ENCODE data around the gene ARHGEF28. TPM values are rescaled to one million over a fixed set of nuclear protein-coding genes. Genes with fewer than 3 reads are reported as not detected.
A peak's percentile ranks its signal among the peaks of the same experiment; 100 is the strongest.

Gene ARHGEF28
- total and polyA plus RNA-seq, 2 of the 13 experiments (the other 11 are each of a cell fraction or from before 2014, with no cell fraction given): 17.4 to 34.1 TPM

GRCh38 chr5:73763300-73764032 lies 137.5 kb downstream of the ARHGEF28 start:
- Histone ChIP-seq H3K9me3 (ENCODE audit: low read length) (no peaks in the 10 kb centered on the region), H3K27ac (ENCODE audit: extremely low read length, insufficient read depth, low read length) (peak overlapping the region; percentile 66), H3K4me1 (ENCODE audit: insufficient read depth, low read length) (peaks cover 46% of the 10 kb centered on the region), H3K79me2 (ENCODE audit: insufficient read depth, low read length) (no peaks in the 10 kb centered on the region), H2AFZ (ENCODE audit: low read length) (no peak overlapping the region), H3K4me3 (replicated peaks in 1 of 3; ENCODE audit: insufficient read depth in 1 of 3, low read depth in 2 of 3, low read length in 3 of 3) (no peak overlapping the region), H3K36me3 (replicated peaks in 1 of 2; ENCODE audit: control insufficient read depth in 1 of 2, insufficient read depth in 2 of 2, low read length in 2 of 2) (no peaks in the 10 kb centered on the region; a peak in 1 of 5 replicates), H3K9ac (ENCODE audit: insufficient read depth, low read depth, low read length) (peak overlapping the region; percentile 19; the same call in 1 of the 2 replicates), H3K4me2 (ENCODE audit: low read depth, low read length) (peak overlapping the region; percentile 49), H3K27me3 (ENCODE audit: control insufficient read depth in 1 of 2, insufficient read depth in 2 of 2, low read length in 2 of 2) (no peaks in the 10 kb centered on the region), H4K20me1 (ENCODE audit: insufficient read depth, low read length) (no peaks in the 10 kb centered on the region)
- ChIA-PET POLR2A (interaction anchor here (0.6 to 1.5 kb wide), 5 partner anchors 14 to 138 kb away, joined by 3 to 4 read pairs (median 3); no protein-coding TSS in a partner anchor), CTCF (ENCODE audit: low intra/inter-chr PET ratio, low total read pairs) (no interaction called here)
- no TSS peak for BruUV-seq (replicated peaks)
- intact Hi-C loops (cut with micrococcal nuclease; ENCODE audit: unreplicated experiment) (loop anchor here (5.0 kb wide), 1 partner anchor 36 kb away; no protein-coding TSS in a partner anchor), in situ Hi-C loops (cut with HindIII; ENCODE audit: extremely low pct_ligation_motif_present, low pct_unique_long_range_greater_than_20kb) (no loop called here)
- 42% methylated on average over 7 of the region's 7 CpGs for WGBS (ENCODE audit: low lambda C conversion rate)
- peak; percentile 86 for ATAC-seq
- peak; percentile 88 for DNase-seq (ENCODE audit: low spot score)
- FAIRE-seq: peak; percentile 67
- no peak for TF ChIP-seq MLXIP (CRISPR knock-in tag; IDR thresholded peaks at IDR 0.05; ENCODE audit: borderline replicate concordance)
- TF ChIP-seq HNRNPL (IDR thresholded peaks at IDR 0.05; ENCODE audit: low read depth, low read length): no peak
- TF ChIP-seq NR2F1 (CRISPR knock-in tag; IDR thresholded peaks at IDR 0.05): peak in 1 of 2 experiments; percentile 38; a peak in 1 of 4 replicates
- TF ChIP-seq TFAP4 (IDR thresholded peaks at IDR 0.05; ENCODE audit: borderline replicate concordance, low read depth): 0 out of 2 replicates have a peak, but pooled peaks have one; percentile 34
- TF ChIP-seq AHDC1 (CRISPR knock-in tag; IDR thresholded peaks at IDR 0.05; ENCODE audit: borderline replicate concordance): peak; percentile 65; the same call in 1 of the 2 replicates
- 0 out of 2 replicates have a peak, but pooled peaks have one; percentile 20 for TF ChIP-seq ZNF280D (CRISPR knock-in tag; IDR thresholded peaks at IDR 0.05)
- peak; percentile 59 for TF ChIP-seq POGZ (CRISPR knock-in tag; IDR thresholded peaks at IDR 0.05)
- TF ChIP-seq ELF1 (CRISPR knock-in tag; IDR thresholded peaks at IDR 0.05): peak; percentile 70
- peak; percentile 60; the same call in 1 of the 2 replicates for TF ChIP-seq ETV5 (CRISPR knock-in tag; IDR thresholded peaks at IDR 0.05; ENCODE audit: borderline replicate concordance)
